Activated effector memory CD4-positive, alpha-beta T cell treated with anti-CD3 and anti-CD28 coated beads, Interleukin-2, amount 50 U/mL, for 16 hours (primary cell): ENCODE data around the gene SLC39A11.

ENCODE experiments used
- DNase-seq: peaks from one replicate; pipeline ENCODE4 v3.0.0-alpha.2; 2020

Gene SLC39A11

GRCh38 chr17:72667096-72668063 is 425.1 kb downstream of the SLC39A11 start:
- no peak for DNase-seq

- DNase-seq, result no peak
Observed at GRCh38 chr17:72665852-72666851, 426.3 kb downstream of the SLC39A11 start.

DNA sequence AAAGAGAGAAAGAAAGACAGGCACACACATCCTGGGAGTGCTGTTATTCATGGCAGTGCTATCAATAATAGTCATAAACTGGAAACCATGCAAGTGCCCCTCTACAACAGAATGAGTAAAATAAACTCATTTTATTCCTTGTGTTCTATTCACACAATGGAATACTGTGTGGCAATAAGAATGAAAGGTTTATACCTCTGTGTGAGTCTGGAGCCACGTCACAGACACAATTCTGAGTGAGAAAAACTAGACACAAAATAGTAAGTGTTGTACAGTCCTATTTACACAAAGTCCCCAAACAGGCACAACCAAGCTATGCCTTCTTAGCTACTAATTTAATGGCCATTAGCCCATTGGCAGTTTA is 429.7 kb downstream of the SLC39A11 start:
- DNase-seq, result no peak

DNA sequence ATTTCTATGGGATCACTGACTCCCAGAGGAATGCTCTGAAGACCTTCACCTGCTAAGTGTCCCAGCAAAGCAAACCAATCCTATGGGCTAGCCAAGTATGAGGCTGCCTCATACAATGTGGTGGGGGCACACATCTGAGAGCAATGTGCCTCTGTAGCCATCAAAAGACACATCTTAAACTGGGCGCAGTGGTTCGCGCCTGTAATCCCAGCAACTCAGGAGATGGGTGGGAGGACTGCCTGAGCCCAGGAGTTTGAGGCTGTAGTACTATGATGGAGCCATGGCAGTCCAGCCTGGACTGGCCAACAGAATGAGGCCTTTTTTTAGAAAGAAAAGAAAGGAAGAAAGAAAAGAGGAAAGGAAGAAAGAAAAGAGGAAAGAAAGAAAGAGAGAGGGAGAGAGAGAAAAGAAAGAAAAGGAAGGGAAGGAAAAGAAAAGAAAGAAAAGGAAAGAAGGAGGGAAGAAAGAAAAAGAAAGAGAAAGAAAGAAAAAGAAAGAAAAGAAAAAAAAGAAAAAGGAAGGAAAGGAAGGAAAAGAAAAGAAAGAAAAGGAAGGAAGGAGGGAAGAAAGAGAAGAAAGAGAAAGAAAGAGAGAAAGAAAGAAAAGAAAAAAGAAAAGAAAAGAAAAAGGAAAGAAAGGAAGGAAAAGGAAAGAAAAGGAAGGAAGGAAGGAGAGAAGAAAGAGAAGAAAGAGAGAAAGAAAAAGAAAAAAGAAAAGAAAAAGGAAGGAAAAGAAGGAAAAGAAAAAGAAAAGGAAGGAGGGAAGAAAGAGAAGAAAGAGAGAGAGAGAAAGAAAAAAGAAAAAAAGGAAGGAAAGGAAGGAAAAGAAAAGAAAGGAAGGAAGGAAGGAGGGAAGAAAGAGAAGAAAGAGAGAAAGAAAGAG is 430.3 kb downstream of the SLC39A11 start:
- DNase-seq, result no peak

- DNase-seq, result no peak
Observed at GRCh38 chr17:72661116-72661944, 431.2 kb downstream of the SLC39A11 start.

DNA sequence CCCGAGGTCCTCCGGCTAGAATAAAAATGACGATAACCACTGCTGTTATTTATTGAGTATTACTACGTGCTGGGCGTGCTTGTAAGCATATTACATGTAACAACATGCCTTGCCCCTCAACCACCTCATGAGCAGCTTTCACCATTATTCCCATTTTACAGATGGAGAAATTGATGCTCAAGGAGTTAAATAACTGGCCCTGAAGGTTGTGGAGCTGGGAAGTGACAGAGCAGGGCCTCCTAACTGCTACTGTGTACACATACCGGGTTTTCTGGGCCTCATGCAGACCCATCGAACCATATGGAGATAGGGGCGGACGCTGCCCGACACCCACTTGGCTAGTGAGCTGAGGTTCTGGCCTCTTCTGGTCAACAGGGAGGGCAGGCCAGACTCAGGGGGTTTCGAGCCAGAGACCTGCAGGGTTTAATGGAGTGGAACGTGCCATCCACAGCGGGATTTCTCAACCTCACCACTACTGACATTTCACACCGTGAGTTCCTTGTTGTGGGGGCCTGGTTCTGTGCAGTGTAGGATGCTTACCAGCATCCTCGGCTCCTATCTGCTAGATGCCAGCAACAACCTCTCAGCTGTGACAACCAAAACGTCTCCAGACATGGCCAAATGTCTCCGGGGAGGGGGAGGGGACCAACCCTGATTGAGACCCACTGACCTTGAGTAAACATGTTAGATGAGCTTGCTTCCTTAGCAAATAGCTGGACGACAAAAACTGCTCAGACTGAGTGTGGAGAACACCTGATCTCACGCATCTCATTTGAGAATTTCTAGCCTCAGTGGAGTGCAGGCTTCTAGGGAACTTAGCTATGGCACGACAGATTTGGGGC is 432.0 kb downstream of the SLC39A11 start:
- no peak for DNase-seq

DNA sequence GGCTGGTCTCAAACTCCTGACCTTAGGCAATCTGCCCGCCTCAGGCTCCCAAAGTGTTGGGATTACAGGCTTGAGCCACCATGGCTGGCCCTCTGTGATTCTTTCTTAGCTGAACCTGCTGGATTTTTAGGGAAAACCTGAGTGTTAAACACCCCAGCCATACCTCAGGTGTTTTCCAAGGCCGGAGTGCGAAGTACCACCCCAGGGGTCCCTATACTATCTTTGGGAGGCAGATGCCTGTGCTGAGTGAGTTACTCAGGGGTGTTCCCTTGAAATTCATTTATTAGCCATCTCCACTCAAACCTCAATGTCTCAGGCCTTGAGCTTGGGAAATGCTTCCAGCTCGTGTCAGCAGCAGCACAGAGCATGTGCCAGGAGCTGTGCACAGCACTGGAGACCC is 432.7 kb downstream of the SLC39A11 start:
- DNase-seq, result no peak

GRCh38 chr17:72658675-72659074 is 433.8 kb downstream of the SLC39A11 start:
- DNase-seq, result no peak

GRCh38 chr17:72657467-72658317 is 434.8 kb downstream of the SLC39A11 start:
- DNase-seq, result no peak

DNA sequence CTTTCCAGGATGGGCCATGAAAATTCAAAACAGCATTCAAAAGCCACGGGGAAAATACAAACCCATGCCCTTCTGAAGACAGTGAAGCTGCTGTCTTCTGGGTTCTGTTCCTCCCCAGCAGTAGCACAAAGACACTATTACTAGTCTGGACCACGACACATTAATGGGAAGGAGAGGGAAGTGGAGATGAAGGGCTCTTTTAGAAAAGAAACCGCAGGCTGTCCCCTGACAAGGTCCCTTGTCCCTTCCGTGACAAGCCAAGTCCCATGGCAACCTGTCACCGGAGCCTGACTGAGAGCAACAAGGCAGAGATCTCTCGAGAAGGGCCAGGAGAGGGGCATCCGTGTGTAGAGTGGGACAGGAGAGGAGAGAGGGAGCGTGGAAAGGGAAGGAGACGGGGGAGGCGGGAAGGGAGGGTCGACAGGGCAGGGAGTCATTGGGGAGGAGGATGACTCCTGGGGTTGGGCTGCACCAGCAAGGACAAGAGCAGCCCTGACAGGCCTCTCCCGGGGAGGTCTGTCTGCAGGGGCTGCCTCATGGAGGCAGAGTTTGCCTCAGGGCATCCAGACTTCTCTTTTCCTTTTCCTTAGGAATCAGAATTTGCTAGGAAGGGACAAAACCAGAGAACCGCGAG is 436.2 kb downstream of the SLC39A11 start:
- no peak for DNase-seq

- no peak for DNase-seq
Observed at GRCh38 chr17:72654706-72655105, 437.8 kb downstream of the SLC39A11 start.

DNA sequence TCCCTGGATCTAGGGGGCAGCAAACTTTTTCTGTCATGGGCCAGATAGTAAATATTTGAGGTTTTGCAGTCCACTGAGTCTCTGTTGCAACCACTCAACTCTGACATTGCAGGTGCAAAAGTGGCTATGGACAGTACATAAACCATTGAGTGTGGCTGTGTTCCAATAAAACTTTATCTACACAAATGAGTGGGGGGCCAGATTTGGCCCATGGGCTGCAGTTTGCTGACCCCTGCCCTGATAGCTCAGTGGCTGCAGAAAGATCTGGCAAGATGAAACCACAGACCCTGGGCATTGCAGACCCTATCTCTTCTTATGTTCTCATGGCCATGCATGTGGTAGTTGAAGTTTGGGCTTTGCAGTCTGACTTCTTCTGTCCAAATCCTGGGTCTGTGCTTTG is 440.5 kb downstream of the SLC39A11 start:
- no peak for DNase-seq

DNA sequence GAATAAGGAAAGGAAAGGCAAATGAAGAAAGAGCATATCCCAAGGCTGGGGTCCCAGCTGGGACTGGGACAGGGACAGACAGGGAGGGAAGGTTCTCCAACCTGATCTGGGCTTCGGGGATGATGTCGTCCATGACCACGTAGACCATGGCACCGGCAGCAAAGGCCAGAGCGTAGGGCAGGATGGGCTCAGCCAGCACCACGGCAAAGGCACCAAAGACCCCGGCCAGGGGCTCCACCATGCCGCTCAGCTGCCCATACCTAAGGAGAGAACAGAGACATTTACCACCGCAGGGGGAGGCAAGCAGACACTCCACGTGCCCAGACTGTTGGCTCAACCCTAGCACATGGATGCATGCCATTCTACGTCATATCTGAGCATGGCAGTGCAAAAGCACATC is 443.8 kb downstream of the SLC39A11 start:
- no peak for DNase-seq

DNA sequence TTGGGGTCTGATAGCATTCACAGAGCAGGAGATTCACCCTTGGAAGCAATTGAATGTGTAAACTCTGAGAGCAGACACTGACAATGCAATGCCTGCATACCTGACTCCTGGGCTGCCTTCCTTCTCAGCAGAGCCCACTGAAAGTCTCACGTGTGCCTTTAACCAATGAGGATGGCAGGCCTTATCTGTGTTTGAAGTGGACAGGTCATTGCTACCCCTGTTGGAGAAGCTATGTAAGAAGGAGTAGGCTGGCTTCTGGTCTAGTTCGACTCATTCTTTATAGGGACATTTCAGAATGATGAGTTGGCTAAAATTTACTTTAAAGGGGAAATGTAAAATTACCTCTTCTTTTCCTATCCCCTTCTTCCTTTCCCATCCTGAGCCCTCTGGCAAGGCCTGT is 446.3 kb downstream of the SLC39A11 start:
- DNase-seq, result no peak

DNA sequence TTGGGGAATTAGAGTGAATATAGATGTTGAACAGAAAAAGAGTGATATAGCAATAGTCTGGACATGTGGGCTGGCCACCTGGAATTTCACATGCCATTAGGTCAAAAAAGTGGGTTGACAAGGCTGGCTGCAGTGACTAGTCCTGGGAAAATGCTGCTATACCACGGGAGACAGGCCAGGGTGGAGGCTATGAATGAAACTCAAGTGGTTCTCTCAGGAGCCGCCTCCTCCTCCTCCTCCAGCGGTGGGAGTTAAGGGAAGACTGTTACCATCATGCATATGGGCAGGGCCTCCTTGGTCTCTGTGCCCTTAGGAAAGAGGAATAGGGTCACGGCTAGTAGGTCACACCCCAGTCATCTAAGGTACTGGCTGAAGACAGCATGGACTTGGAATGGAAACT is 448.0 kb downstream of the SLC39A11 start:
- no peak for DNase-seq

DNA sequence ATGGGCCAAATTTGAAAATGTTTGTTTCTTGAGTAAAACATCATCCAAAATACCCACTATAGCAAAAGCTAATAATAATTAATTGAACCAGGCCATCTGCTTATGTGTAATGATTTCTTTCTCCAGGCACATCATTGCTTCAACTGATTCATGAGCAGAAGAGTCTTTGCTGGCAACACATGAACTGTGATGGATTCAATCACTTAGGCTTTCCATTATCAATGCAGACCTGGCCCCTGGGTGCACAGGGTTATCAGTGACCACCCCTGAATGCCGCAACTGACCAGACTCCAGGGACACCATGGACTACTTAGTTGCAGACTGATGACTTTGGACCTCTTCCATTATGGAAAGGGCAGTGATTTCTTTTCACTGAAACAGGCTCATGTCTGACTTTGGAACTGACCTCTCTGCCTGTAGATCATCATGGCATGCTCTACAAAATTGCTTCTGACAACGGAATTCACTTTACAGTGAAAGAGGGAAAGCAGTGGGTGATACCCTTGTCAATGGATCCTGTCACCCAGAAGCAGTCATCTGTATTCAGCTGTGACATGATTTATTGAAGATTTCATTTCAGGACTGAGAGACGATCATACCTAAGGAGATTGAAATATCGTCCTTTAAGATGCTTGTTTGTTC is 448.8 kb downstream of the SLC39A11 start:
- no peak for DNase-seq

DNA sequence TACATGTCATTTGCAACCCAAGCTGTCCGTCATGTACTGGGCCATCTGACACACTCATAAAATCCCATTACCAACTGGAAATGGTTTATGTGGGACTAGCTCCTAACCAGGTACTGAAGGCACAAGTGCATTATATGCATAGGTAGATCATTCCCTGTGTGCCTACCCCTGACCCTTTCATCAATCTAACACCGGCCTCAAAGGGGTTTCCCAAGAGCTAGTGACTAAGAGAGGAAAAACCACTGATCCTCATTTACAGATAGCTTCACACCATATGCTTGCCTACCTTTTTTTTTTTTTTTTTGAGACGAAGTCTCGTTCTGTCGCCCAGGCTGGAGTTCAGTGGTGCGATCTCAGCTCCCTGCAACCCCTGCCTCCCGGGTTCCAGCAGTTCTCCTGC is 449.8 kb downstream of the SLC39A11 start:
- no peak for DNase-seq

GRCh38 chr17:72640415-72641165 is 451.9 kb downstream of the SLC39A11 start:
- DNase-seq, result no peak
